A549 (cell line): ENCODE data around the gene GJA3.

ENCODE experiments used
- CBX8 ChIP-seq: fragments of 200-600 bp; sonication (generic); IDR thresholded peaks from 2 replicates; pipeline ENCODE4 v1.6.1; 2016
- ESRRA ChIP-seq: fragments of 150-350 bp; IDR thresholded peaks from 2 replicates; pipeline ENCODE4 v1.6.1; 2014; ENCODE audit warnings: mild to moderate bottlenecking, low read length, borderline replicate concordance
- KDM5A ChIP-seq: fragments of 200-600 bp; sonication (generic); IDR thresholded peaks from 2 replicates; pipeline ENCODE4 v1.6.1; 2016; ENCODE audit warnings: antibody characterized with exemption, mild to moderate bottlenecking
- ZC3H11A ChIP-seq: fragments of 450-650 bp; IDR thresholded peaks from 2 replicates; pipeline ENCODE4 v1.6.1; 2014; ENCODE audit warnings: antibody characterized with exemption, mild to moderate bottlenecking
- TF ChIP-seq, protein P1 (sequence below): fragments of >200 bp; sonication (Bioruptor Twin); formaldehyde crosslinking; IDR thresholded peaks from 3 replicates; pipeline ENCODE4 v1.6.1; 2016
- TF ChIP-seq, protein P2 (sequence below): fragments of >200 bp; sonication (Bioruptor Twin); formaldehyde crosslinking; IDR thresholded peaks from 3 replicates; pipeline ENCODE4 v1.5.1; 2016

DNA sequence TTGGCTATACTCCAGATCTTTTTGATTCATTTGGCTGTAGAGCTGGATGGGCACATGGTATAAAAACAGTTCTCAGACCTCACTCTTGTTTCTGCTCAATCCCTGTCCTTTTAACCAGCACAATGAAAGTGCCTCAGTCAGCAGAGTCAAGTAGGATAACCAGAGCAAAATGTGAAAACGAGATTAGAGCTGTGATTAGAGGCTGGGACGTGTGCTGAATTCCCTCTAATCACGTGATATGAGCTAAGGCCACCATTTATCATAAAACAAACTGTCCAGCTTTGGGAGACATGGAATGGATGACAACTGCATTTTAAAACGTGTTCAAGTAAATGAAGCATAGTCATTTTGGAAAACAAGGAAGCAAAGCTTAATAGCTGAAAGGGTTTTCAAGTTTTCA, 54.1 kb downstream of the GJA3 start:
- TF ChIP-seq, protein P1, sequence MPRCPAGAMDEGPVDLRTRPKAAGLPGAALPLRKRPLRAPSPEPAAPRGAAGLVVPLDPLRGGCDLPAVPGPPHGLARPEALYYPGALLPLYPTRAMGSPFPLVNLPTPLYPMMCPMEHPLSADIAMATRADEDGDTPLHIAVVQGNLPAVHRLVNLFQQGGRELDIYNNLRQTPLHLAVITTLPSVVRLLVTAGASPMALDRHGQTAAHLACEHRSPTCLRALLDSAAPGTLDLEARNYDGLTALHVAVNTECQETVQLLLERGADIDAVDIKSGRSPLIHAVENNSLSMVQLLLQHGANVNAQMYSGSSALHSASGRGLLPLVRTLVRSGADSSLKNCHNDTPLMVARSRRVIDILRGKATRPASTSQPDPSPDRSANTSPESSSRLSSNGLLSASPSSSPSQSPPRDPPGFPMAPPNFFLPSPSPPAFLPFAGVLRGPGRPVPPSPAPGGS: no peak
- TF ChIP-seq ESRRA (no peak), CBX8 (no peak), ZC3H11A (no peak), KDM5A (no peak)
- TF ChIP-seq, protein P2, sequence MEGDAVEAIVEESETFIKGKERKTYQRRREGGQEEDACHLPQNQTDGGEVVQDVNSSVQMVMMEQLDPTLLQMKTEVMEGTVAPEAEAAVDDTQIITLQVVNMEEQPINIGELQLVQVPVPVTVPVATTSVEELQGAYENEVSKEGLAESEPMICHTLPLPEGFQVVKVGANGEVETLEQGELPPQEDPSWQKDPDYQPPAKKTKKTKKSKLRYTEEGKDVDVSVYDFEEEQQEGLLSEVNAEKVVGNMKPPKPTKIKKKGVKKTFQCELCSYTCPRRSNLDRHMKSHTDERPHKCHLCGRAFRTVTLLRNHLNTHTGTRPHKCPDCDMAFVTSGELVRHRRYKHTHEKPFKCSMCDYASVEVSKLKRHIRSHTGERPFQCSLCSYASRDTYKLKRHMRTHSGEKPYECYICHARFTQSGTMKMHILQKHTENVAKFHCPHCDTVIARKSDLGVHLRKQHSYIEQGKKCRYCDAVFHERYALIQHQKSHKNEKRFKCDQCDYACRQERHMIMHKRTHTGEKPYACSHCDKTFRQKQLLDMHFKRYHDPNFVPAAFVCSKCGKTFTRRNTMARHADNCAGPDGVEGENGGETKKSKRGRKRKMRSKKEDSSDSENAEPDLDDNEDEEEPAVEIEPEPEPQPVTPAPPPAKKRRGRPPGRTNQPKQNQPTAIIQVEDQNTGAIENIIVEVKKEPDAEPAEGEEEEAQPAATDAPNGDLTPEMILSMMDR: no peak
